ENCODE results near the gene MAP7D1.

The MAP7D1 gene

GRCh38 chr1:36155408-36156328, at the start of gene MAP7D1:
MAP7D1 (plus strand) TSS chr1:36156160; CDS start chr1:36156418, 258 bp downstream.
- Histone ChIP-seq H3K27me3 (ENCODE audit: control insufficient read depth, insufficient read depth, low read length) (peaks cover 33% of the 10 kb centered on the region), H3K4me1 (ENCODE audit: control insufficient read depth, insufficient read depth, low read length) (peaks cover 30% of the 10 kb centered on the region), H3K27ac (ENCODE audit: low read depth, low read length) (peak within 1 kb of the TSS; percentile 89), H3K9ac (ENCODE audit: low read depth, low read length) (peak within 1 kb of the TSS; percentile 72), H3K36me3 (ENCODE audit: control insufficient read depth, insufficient read depth, low read length) (no peaks in the 10 kb centered on the region), H3K9me3 (ENCODE audit: control insufficient read depth, insufficient read depth, low read length) (no peaks in the 10 kb centered on the region), H3K4me3 (ENCODE audit: low read depth, low read length) (peak within 1 kb of the TSS; percentile 89)

DNA sequence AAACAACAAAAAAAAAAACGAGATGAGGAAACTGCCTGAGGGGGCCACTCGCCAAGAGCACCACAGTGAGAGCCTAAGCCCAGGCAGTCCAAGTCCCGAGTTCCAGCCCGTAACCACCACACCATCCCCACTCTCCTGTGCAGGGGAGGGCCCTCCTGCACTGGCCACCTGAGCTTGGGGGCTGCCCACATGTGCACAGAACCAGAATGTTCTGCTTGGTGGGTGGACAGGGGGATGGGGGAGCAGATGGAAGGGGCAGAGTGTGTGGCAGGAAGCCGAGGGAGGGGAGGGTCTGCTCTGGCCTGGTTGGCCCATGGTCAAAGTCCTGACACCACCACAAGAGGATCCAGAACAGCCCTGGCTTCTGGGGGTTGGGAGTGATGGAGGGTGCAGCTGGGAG, 49.7 kb upstream of the MAP7D1 start:
- H3K36me3 ChIP-seq (ENCODE audit: control insufficient read depth, insufficient read depth, low read length) = no peaks in the 10 kb centered on the region
- no peak overlapping the region for H3K9ac ChIP-seq (ENCODE audit: low read depth, low read length)
- no peaks in the 10 kb centered on the region for H3K9me3 ChIP-seq (ENCODE audit: control insufficient read depth, insufficient read depth, low read length)
- no peaks in the 10 kb centered on the region for H3K27me3 ChIP-seq (ENCODE audit: control insufficient read depth, insufficient read depth, low read length)
- H3K27ac ChIP-seq (ENCODE audit: low read depth, low read length) = no peak overlapping the region
- H3K4me3 ChIP-seq (ENCODE audit: low read depth, low read length) = no peak overlapping the region
- H3K4me1 ChIP-seq (ENCODE audit: control insufficient read depth, insufficient read depth, low read length) = no peaks in the 10 kb centered on the region

DNA sequence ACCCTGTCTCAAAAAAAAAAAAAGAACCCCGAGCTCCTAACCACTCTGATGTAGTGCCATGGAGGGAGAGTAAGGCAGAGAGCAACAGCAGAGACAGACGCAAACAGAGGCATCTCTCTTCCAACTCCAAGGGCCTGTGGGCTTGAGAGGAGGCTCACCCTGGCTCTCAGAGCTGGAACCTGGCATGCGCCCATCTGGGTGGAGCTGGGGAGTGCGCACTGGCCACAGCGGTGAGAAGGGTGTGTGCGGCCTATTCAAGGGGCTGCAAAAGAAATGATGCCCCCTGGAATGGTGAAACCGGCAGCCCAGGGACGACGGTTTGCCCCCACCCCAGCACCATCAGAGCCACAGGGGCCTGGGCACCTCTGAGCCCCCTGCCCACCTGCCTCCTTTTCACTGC, 48.6 kb upstream of the MAP7D1 start:
- Histone ChIP-seq H3K9me3 (ENCODE audit: control insufficient read depth, insufficient read depth, low read length) (no peaks in the 10 kb centered on the region), H3K27me3 (ENCODE audit: control insufficient read depth, insufficient read depth, low read length) (no peaks in the 10 kb centered on the region), H3K4me1 (ENCODE audit: control insufficient read depth, insufficient read depth, low read length) (no peaks in the 10 kb centered on the region), H3K36me3 (ENCODE audit: control insufficient read depth, insufficient read depth, low read length) (no peaks in the 10 kb centered on the region), H3K9ac (ENCODE audit: low read depth, low read length) (no peak overlapping the region), H3K27ac (ENCODE audit: low read depth, low read length) (no peak overlapping the region), H3K4me3 (ENCODE audit: low read depth, low read length) (no peak overlapping the region)

DNA sequence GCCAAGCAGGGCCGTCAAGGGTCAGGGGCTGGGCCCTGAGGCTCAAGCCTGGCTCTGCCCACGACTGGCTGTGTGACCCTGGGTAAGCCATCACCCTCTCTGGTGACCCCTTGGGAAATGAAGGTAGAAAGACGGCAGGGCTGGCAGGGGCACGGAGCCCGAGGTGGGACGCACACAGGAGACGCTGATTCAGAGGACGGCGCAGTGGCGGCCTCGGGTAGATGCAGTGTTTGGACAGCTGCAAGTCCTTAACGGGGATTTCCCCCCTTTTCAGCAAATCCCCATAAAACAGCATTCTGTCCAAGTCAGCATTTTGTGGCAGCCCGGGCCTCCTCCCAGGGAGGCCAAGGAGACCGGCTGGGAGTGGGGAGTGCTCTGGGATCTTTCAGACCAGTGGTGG, 47.6 kb upstream of the MAP7D1 start:
- Histone ChIP-seq H3K4me3 (ENCODE audit: low read depth, low read length) (no peak overlapping the region), H3K9ac (ENCODE audit: low read depth, low read length) (no peak overlapping the region), H3K36me3 (ENCODE audit: control insufficient read depth, insufficient read depth, low read length) (no peaks in the 10 kb centered on the region), H3K27ac (ENCODE audit: low read depth, low read length) (no peak overlapping the region), H3K9me3 (ENCODE audit: control insufficient read depth, insufficient read depth, low read length) (no peaks in the 10 kb centered on the region), H3K4me1 (ENCODE audit: control insufficient read depth, insufficient read depth, low read length) (no peaks in the 10 kb centered on the region), H3K27me3 (ENCODE audit: control insufficient read depth, insufficient read depth, low read length) (no peaks in the 10 kb centered on the region)

DNA sequence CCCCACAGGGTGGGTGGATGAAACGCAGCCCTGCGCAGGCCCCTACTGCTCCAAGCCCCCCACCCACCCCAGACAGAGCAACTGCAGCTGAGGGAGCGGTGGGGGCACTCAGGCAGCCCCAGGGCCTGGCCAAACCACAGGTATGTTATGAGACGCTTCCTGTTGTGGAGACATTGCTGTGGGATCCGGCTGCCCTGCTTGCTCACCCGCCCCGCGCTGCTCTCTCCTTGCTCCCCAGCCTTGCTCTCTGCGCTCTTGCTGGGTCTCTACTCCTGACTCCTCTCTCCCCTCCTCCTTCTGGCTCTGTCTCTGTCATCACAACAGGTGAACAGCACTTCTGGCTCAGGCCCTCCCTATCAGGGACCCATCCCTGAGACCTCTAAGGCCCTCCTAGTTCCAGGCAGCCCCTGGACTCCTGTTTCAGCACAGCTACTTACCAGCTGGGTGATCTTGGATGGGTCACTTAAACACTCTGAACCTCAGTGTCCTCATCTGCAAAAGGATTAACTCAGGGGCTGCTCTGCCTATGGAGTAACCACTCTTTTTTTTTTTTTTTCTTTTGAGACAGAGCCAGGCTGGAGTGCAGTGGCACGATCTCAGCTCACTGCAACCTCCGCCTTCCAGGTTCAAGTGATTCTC, 46.8 kb upstream of the MAP7D1 start:
- Histone ChIP-seq H3K27ac (ENCODE audit: low read depth, low read length) (no peak overlapping the region), H3K4me3 (ENCODE audit: low read depth, low read length) (no peak overlapping the region), H3K36me3 (ENCODE audit: control insufficient read depth, insufficient read depth, low read length) (no peaks in the 10 kb centered on the region), H3K9ac (ENCODE audit: low read depth, low read length) (no peak overlapping the region), H3K9me3 (ENCODE audit: control insufficient read depth, insufficient read depth, low read length) (no peaks in the 10 kb centered on the region), H3K4me1 (ENCODE audit: control insufficient read depth, insufficient read depth, low read length) (no peaks in the 10 kb centered on the region), H3K27me3 (ENCODE audit: control insufficient read depth, insufficient read depth, low read length) (no peaks in the 10 kb centered on the region)

- Histone ChIP-seq H3K9me3 (ENCODE audit: control insufficient read depth, insufficient read depth, low read length) (no peaks in the 10 kb centered on the region), H3K27me3 (ENCODE audit: control insufficient read depth, insufficient read depth, low read length) (no peaks in the 10 kb centered on the region), H3K9ac (ENCODE audit: low read depth, low read length) (no peak overlapping the region), H3K4me3 (ENCODE audit: low read depth, low read length) (no peak overlapping the region), H3K27ac (ENCODE audit: low read depth, low read length) (no peak overlapping the region), H3K36me3 (ENCODE audit: control insufficient read depth, insufficient read depth, low read length) (no peaks in the 10 kb centered on the region), H3K4me1 (ENCODE audit: control insufficient read depth, insufficient read depth, low read length) (no peaks in the 10 kb centered on the region)
Measured at GRCh38 chr1:36111151-36111550, 44.8 kb upstream of the MAP7D1 start.

- H3K9me3 ChIP-seq (ENCODE audit: control insufficient read depth, insufficient read depth, low read length) = no peaks in the 10 kb centered on the region
- H3K27ac ChIP-seq (ENCODE audit: low read depth, low read length) = no peak overlapping the region
- H3K36me3 ChIP-seq (ENCODE audit: control insufficient read depth, insufficient read depth, low read length) = no peaks in the 10 kb centered on the region
- H3K27me3 ChIP-seq (ENCODE audit: control insufficient read depth, insufficient read depth, low read length) = no peaks in the 10 kb centered on the region
- H3K9ac ChIP-seq (ENCODE audit: low read depth, low read length) = no peak overlapping the region
- H3K4me3 ChIP-seq (ENCODE audit: low read depth, low read length) = no peak overlapping the region
- H3K4me1 ChIP-seq (ENCODE audit: control insufficient read depth, insufficient read depth, low read length) = no peaks in the 10 kb centered on the region
Measured at GRCh38 chr1:36112823-36113222, 43.1 kb upstream of the MAP7D1 start.

DNA sequence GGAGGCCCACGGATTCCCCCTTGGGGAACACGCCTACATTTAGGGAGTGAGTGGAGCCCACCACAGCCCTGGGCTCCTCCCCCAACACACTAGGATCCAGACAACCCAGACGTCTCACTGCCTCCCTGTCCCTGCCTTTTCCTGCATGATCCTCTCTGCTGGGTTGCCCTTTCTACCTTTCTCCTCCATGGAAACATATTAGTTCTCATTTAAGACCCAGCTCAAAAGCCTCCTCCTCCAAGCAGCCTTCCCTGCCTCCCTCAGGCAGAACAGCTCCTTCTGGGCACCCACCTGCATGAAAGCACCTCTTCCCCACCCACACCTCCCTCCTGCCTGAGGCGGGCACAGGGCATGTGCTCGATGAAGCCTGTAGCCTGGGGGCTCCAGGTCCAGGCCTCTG, 41.6 kb upstream of the MAP7D1 start:
- H3K27ac ChIP-seq (ENCODE audit: low read depth, low read length) = no peak overlapping the region
- no peaks in the 10 kb centered on the region for H3K36me3 ChIP-seq (ENCODE audit: control insufficient read depth, insufficient read depth, low read length)
- H3K9me3 ChIP-seq (ENCODE audit: control insufficient read depth, insufficient read depth, low read length) = no peaks in the 10 kb centered on the region
- no peak overlapping the region for H3K4me3 ChIP-seq (ENCODE audit: low read depth, low read length)
- no peaks in the 10 kb centered on the region for H3K4me1 ChIP-seq (ENCODE audit: control insufficient read depth, insufficient read depth, low read length)
- no peaks in the 10 kb centered on the region for H3K27me3 ChIP-seq (ENCODE audit: control insufficient read depth, insufficient read depth, low read length)
- no peak overlapping the region for H3K9ac ChIP-seq (ENCODE audit: low read depth, low read length)

- H3K4me1 ChIP-seq (ENCODE audit: control insufficient read depth, insufficient read depth, low read length) = no peaks in the 10 kb centered on the region
- H3K9me3 ChIP-seq (ENCODE audit: control insufficient read depth, insufficient read depth, low read length) = no peaks in the 10 kb centered on the region
- no peak overlapping the region for H3K9ac ChIP-seq (ENCODE audit: low read depth, low read length)
- H3K27me3 ChIP-seq (ENCODE audit: control insufficient read depth, insufficient read depth, low read length) = no peaks in the 10 kb centered on the region
- H3K36me3 ChIP-seq (ENCODE audit: control insufficient read depth, insufficient read depth, low read length) = no peaks in the 10 kb centered on the region
- no peak overlapping the region for H3K27ac ChIP-seq (ENCODE audit: low read depth, low read length)
- no peak overlapping the region for H3K4me3 ChIP-seq (ENCODE audit: low read depth, low read length)
Measured at GRCh38 chr1:36115200-36115669, 40.7 kb upstream of the MAP7D1 start.

- H3K36me3 ChIP-seq (ENCODE audit: control insufficient read depth, insufficient read depth, low read length) = no peaks in the 10 kb centered on the region
- no peaks in the 10 kb centered on the region for H3K9me3 ChIP-seq (ENCODE audit: control insufficient read depth, insufficient read depth, low read length)
- H3K27ac ChIP-seq (ENCODE audit: low read depth, low read length) = no peak overlapping the region
- H3K4me1 ChIP-seq (ENCODE audit: control insufficient read depth, insufficient read depth, low read length) = no peaks in the 10 kb centered on the region
- no peak overlapping the region for H3K4me3 ChIP-seq (ENCODE audit: low read depth, low read length)
- no peaks in the 10 kb centered on the region for H3K27me3 ChIP-seq (ENCODE audit: control insufficient read depth, insufficient read depth, low read length)
- H3K9ac ChIP-seq (ENCODE audit: low read depth, low read length) = no peak overlapping the region
Measured at GRCh38 chr1:36115931-36116330, 40.0 kb upstream of the MAP7D1 start.

- Histone ChIP-seq H3K9me3 (ENCODE audit: control insufficient read depth, insufficient read depth, low read length) (no peaks in the 10 kb centered on the region), H3K4me3 (ENCODE audit: low read depth, low read length) (no peak overlapping the region), H3K4me1 (ENCODE audit: control insufficient read depth, insufficient read depth, low read length) (no peaks in the 10 kb centered on the region), H3K36me3 (ENCODE audit: control insufficient read depth, insufficient read depth, low read length) (no peaks in the 10 kb centered on the region), H3K27ac (ENCODE audit: low read depth, low read length) (no peak overlapping the region), H3K9ac (ENCODE audit: low read depth, low read length) (no peak overlapping the region), H3K27me3 (ENCODE audit: control insufficient read depth, insufficient read depth, low read length) (no peaks in the 10 kb centered on the region)
Measured at GRCh38 chr1:36116901-36117300, 39.1 kb upstream of the MAP7D1 start.
